HCT116 (cell line): ENCODE results near the gene PAQR6. TPM values are rescaled to one million over a fixed set of nuclear protein-coding genes. Genes with fewer than 3 reads are reported as not detected.

Experiments
- ATAC-seq: fragments of 200-7000 bp; cut with Tn5 transposase; 2 replicates; pipeline ENCODE4 v1.9.1; 2020; ENCODE audit warnings: mild to moderate bottlenecking, moderate library complexity
- BruUV-seq: library from RNA; stranded (reverse); fragments of 400-500 nt; replicated peaks from 2 replicates; lab custom pipeline; 2021; lab: Mats Ljungman, UMichigan
- CTCF ChIA-PET: fragments of 300-600 bp; sonication (Branson Sonifier 250); formaldehyde crosslinking; loops from one replicate; lab custom pipeline; 2021; ENCODE audit warnings: antibody characterized with exemption; lab: Charles Lee
- POLR2A ChIA-PET: fragments of 300-600, 350-600 bp; sonication (Branson Sonifier 250); formaldehyde crosslinking; loops from one replicate; lab custom pipeline; 2021; ENCODE audit warnings: antibody characterized with exemption; lab: Charles Lee
- RAD21 ChIA-PET, 2 experiments: fragments of 300-600 bp; sonication (Branson Sonifier 250); formaldehyde crosslinking; loops; one replicate each; lab custom pipeline; 2023; ENCODE audit warnings: low total read pairs in 2 of 2; ENCODE audit not compliant: uncharacterized antibody in 2 of 2, unreplicated experiment in 2 of 2, low non-redundant PET in 1 of 2; lab: Charles Lee
- DNase-seq: peaks from one replicate; pipeline ENCODE4 v3.0.0-alpha.2; 2010; ENCODE audit warnings: low read depth, low spot score
- H2AFZ ChIP-seq: fragments of 200-600 bp; shearing (Covaris generic), sonication (generic); 2 replicates; pipeline ENCODE4 v1.6.1; 2017; ENCODE audit warnings: low read depth, mixed run types, mixed read lengths, antibody characterized with exemption, low read length; ENCODE audit not compliant: poor library complexity, severe bottlenecking
- H3K27ac ChIP-seq: 2 replicates; pipeline ENCODE4 v1.5.1; 2012; ENCODE audit warnings: low read depth, low read length
- H3K27me3 ChIP-seq: fragments of 200-600 bp; sonication (generic); 2 replicates; pipeline ENCODE4 v1.6.1; 2016; ENCODE audit warnings: mixed run types, low read length, mixed read lengths; ENCODE audit not compliant: insufficient read depth
- H3K36me3 ChIP-seq, 2 experiments: fragments of 200-500 bp in 1 of 2; fragments of 200-600 bp in 1 of 2; sonication (Bioruptor generic) in 1 of 2; sonication (generic) in 1 of 2; 2 replicates each; pipeline versions ENCODE4 v1.5.1 to v1.6.1; 2014 to 2016; ENCODE audit warnings: low read length in 2 of 2, inconsistent platforms in 1 of 2, mixed read lengths in 1 of 2, mixed run types in 1 of 2; ENCODE audit not compliant: insufficient read depth in 2 of 2, control insufficient read depth in 1 of 2
- H3K4me1 ChIP-seq, 2 experiments: fragments of 200-600 bp in 1 of 2; sonication (generic) in 1 of 2; 2 replicates each; pipeline versions ENCODE4 v1.5.1 to v1.6.1; 2012 to 2017; ENCODE audit warnings: low read length in 2 of 2, inconsistent platforms in 1 of 2, mild to moderate bottlenecking in 1 of 2, mixed read lengths in 1 of 2, mixed run types in 1 of 2, moderate library complexity in 1 of 2; ENCODE audit not compliant: insufficient read depth in 2 of 2, control insufficient read depth in 1 of 2
- H3K4me2 ChIP-seq: fragments of 200-600 bp; sonication (generic); 2 replicates; pipeline ENCODE4 v1.6.1; 2017; ENCODE audit warnings: mixed run types, low read length, mixed read lengths
- H3K4me3 ChIP-seq, 2 experiments: fragments of 200-600 bp in 1 of 2; sonication (generic) in 1 of 2; replicated peaks in 1 of 2; 2 replicates each; pipeline ENCODE4 v1.5.1; 2011 to 2016; ENCODE audit warnings: low read length in 2 of 2, control low read depth in 1 of 2, low read depth in 1 of 2, mild to moderate bottlenecking in 1 of 2, mixed read lengths in 1 of 2, mixed run types in 1 of 2
- H3K79me2 ChIP-seq: fragments of 200-600 bp; sonication (generic); 2 replicates; pipeline ENCODE4 v1.6.1; 2017; ENCODE audit warnings: mild to moderate bottlenecking, mixed run types, low read length, moderate library complexity, mixed read lengths; ENCODE audit not compliant: insufficient read depth
- H3K9ac ChIP-seq: fragments of 200-600 bp; sonication (generic); 2 replicates; pipeline ENCODE4 v1.6.1; 2016; ENCODE audit warnings: low read length, mixed read lengths
- H3K9me2 ChIP-seq: fragments of 200-600 bp; sonication (generic), shearing (Covaris generic); 2 replicates; pipeline ENCODE4 v1.6.1; 2017; ENCODE audit warnings: mixed run types, mild to moderate bottlenecking, moderate library complexity; ENCODE audit not compliant: insufficient read depth
- H3K9me3 ChIP-seq, 2 experiments: fragments of 200-500 bp in 1 of 2; fragments of 200-600 bp in 1 of 2; sonication (Bioruptor generic) in 1 of 2; sonication (generic) in 1 of 2; 2 replicates each; pipeline ENCODE4 v1.6.1; 2014 to 2017; ENCODE audit warnings: low read length in 2 of 2, mixed read lengths in 2 of 2, inconsistent platforms in 1 of 2, low read depth in 1 of 2, mild to moderate bottlenecking in 1 of 2, mixed run types in 1 of 2, moderate library complexity in 1 of 2; ENCODE audit not compliant: control insufficient read depth in 1 of 2, insufficient read depth in 1 of 2
- H4K20me1 ChIP-seq: fragments of 200-600 bp; sonication (generic), shearing (Covaris generic); 2 replicates; pipeline ENCODE4 v1.6.1; 2017; ENCODE audit warnings: mixed run types, mild to moderate bottlenecking, moderate library complexity; ENCODE audit not compliant: insufficient read depth
- ATF3 ChIP-seq: IDR thresholded peaks from 2 replicates; pipeline ENCODE4 v1.6.1; 2012
- CEBPB ChIP-seq: IDR thresholded peaks from 2 replicates; pipeline ENCODE4 v1.6.1; 2012; ENCODE audit warnings: low read depth
- EGR1 ChIP-seq: IDR thresholded peaks from 2 replicates; pipeline ENCODE4 v1.6.1; 2012; ENCODE audit warnings: low read depth
- ELF1 ChIP-seq: IDR thresholded peaks from 2 replicates; pipeline ENCODE4 v1.6.1; 2012; ENCODE audit warnings: low read depth, borderline replicate concordance
- EZH2 ChIP-seq: fragments of 200-600 bp; sonication (generic); IDR thresholded peaks from 2 replicates; pipeline ENCODE4 v1.6.1; 2017; ENCODE audit warnings: antibody characterized with exemption, mixed run types
- EZH2phosphoT487 ChIP-seq: fragments of 200-600 bp; IDR thresholded peaks from 2 replicates; pipeline ENCODE4 v1.6.1; 2018; ENCODE audit warnings: antibody characterized with exemption, borderline replicate concordance
- FOSL1 ChIP-seq: IDR thresholded peaks from 2 replicates; pipeline ENCODE4 v1.6.1; 2012; ENCODE audit warnings: low read depth
- JUND ChIP-seq: IDR thresholded peaks from 2 replicates; pipeline ENCODE4 v1.6.1; 2012
- POLR2A ChIP-seq: IDR thresholded peaks from 2 replicates; pipeline ENCODE4 v1.7.0; 2011; ENCODE audit warnings: borderline replicate concordance; ENCODE audit not compliant: insufficient read depth, insufficient read length; ENCODE audit errors: extremely low read depth
- POLR2AphosphoS5 ChIP-seq: IDR thresholded peaks from 2 replicates; pipeline ENCODE4 v1.6.1; 2011; ENCODE audit warnings: mild to moderate bottlenecking, low read depth, low read length, moderate library complexity
- RAD21 ChIP-seq: IDR thresholded peaks from 2 replicates; pipeline ENCODE4 v1.6.1; 2012; ENCODE audit warnings: low read depth, mild to moderate bottlenecking
- SIN3A ChIP-seq: IDR thresholded peaks from 2 replicates; pipeline ENCODE4 v1.6.1; 2012; ENCODE audit warnings: low read depth
- SP1 ChIP-seq: IDR thresholded peaks from 2 replicates; pipeline ENCODE4 v1.6.1; 2012; ENCODE audit warnings: low read depth
- SRF ChIP-seq: IDR thresholded peaks from 2 replicates; pipeline ENCODE4 v1.6.1; 2012; ENCODE audit warnings: low read depth
- YY1 ChIP-seq: IDR thresholded peaks from 2 replicates; pipeline ENCODE4 v1.6.1; 2011; ENCODE audit warnings: low read length, low read depth, moderate library complexity, mild to moderate bottlenecking; ENCODE audit not compliant: insufficient replicate concordance; ENCODE audit errors: extremely low read depth
- ZBTB33 ChIP-seq: IDR thresholded peaks from 2 replicates; pipeline ENCODE4 v1.6.1; 2011; ENCODE audit warnings: mild to moderate bottlenecking, low read length, moderate library complexity; ENCODE audit not compliant: insufficient replicate concordance; ENCODE audit errors: extremely low read depth
- ZFX ChIP-seq: fragments of 450-650 bp; IDR thresholded peaks from 2 replicates; pipeline ENCODE4 v1.6.1; 2017
- intact Hi-C: fragments of 100-400 bp; cut with micrococcal nuclease; formaldehyde crosslinking; loops from 2 replicates; pipeline ENCODE4 v1.10.0; 2022
- total RNA-seq: library from RNA; stranded (reverse); gene quantifications from one replicate; pipeline ENCODE4 v1.2.1, GENCODE V29; 2021; ENCODE audit not compliant: unreplicated experiment
- TF ChIP-seq, protein P1 (sequence below), 3 experiments: fragments of 200-600 bp in 1 of 3; sonication (generic) in 1 of 3; IDR thresholded peaks in 2 of 3; conservative IDR thresholded peaks in 1 of 3; 2 replicates each; pipeline ENCODE4 v1.5.1; 2012 to 2017; ENCODE audit warnings: low read depth in 2 of 3, low read length in 2 of 3, antibody characterized with exemption in 1 of 3, borderline replicate concordance in 1 of 3, control low read depth in 1 of 3, mild to moderate bottlenecking in 1 of 3, mixed read lengths in 1 of 3, mixed run types in 1 of 3, moderate library complexity in 1 of 3; ENCODE audit not compliant: insufficient read depth in 1 of 3
- TF ChIP-seq, protein P2 (sequence below): IDR thresholded peaks from 2 replicates; pipeline ENCODE4 v1.6.1; 2012
- TF ChIP-seq, protein P3 (sequence below): IDR thresholded peaks from 2 replicates; pipeline ENCODE4 v1.6.1; 2012; ENCODE audit warnings: low read depth

The PAQR6 gene
- total RNA-seq, 1 experiment from 2014 or later, result 10.9 TPM

GRCh38 chr1:156236164-156236563, 11.7 kb downstream of the PAQR6 start:
- RAD21 ChIA-PET, result no interaction called here
- intact Hi-C loops, result no loop called here

More at GRCh38 chr1:156236164-156236563, 11.7 kb downstream of the PAQR6 start:
- peaks cover 0 to 11% of the 10 kb centered on the region in 2 experiments; a peak in 2 of 4 replicates for H3K36me3 ChIP-seq
- H3K27ac ChIP-seq, result no peak overlapping the region
- no peaks in the 10 kb centered on the region for H3K27me3 ChIP-seq
- H4K20me1 ChIP-seq, result no peaks in the 10 kb centered on the region
- no peaks in the 10 kb centered on the region for H3K79me2 ChIP-seq
- no peak overlapping the region for H2AFZ ChIP-seq
- no TSS peak for BruUV-seq
- H3K4me2 ChIP-seq, result no peak overlapping the region
- ChIA-PET POLR2A (no interaction called here), CTCF (no interaction called here)
- H3K9me2 ChIP-seq, result no peaks in the 10 kb centered on the region
- no peak overlapping the region for H3K4me3 ChIP-seq
- peaks cover 8 to 25% of the 10 kb centered on the region in 2 experiments for H3K4me1 ChIP-seq
- H3K9ac ChIP-seq, result no peak overlapping the region
- no peak for TF ChIP-seq JUND
- no peak for TF ChIP-seq RAD21
- no peak for TF ChIP-seq SIN3A
- TF ChIP-seq ZBTB33, result no peak
- no peak for TF ChIP-seq ATF3
- no peak for TF ChIP-seq POLR2A
- TF ChIP-seq, protein P1, sequence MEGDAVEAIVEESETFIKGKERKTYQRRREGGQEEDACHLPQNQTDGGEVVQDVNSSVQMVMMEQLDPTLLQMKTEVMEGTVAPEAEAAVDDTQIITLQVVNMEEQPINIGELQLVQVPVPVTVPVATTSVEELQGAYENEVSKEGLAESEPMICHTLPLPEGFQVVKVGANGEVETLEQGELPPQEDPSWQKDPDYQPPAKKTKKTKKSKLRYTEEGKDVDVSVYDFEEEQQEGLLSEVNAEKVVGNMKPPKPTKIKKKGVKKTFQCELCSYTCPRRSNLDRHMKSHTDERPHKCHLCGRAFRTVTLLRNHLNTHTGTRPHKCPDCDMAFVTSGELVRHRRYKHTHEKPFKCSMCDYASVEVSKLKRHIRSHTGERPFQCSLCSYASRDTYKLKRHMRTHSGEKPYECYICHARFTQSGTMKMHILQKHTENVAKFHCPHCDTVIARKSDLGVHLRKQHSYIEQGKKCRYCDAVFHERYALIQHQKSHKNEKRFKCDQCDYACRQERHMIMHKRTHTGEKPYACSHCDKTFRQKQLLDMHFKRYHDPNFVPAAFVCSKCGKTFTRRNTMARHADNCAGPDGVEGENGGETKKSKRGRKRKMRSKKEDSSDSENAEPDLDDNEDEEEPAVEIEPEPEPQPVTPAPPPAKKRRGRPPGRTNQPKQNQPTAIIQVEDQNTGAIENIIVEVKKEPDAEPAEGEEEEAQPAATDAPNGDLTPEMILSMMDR (IDR thresholded peaks at IDR 0.05 in 2 of 3, conservative IDR thresholded peaks at IDR 0.05 in 1 of 3; ENCODE audit: borderline replicate concordance in 1 of 3, insufficient read depth in 1 of 3, low read depth in 2 of 3, low read length in 2 of 3), result no peak
- no peak for TF ChIP-seq EZH2
- TF ChIP-seq SP1, result no peak
- TF ChIP-seq CEBPB, result no peak
- TF ChIP-seq ELF1, result no peak
- TF ChIP-seq, protein P2, sequence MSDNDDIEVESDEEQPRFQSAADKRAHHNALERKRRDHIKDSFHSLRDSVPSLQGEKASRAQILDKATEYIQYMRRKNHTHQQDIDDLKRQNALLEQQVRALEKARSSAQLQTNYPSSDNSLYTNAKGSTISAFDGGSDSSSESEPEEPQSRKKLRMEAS, result no peak
- TF ChIP-seq, protein P3, sequence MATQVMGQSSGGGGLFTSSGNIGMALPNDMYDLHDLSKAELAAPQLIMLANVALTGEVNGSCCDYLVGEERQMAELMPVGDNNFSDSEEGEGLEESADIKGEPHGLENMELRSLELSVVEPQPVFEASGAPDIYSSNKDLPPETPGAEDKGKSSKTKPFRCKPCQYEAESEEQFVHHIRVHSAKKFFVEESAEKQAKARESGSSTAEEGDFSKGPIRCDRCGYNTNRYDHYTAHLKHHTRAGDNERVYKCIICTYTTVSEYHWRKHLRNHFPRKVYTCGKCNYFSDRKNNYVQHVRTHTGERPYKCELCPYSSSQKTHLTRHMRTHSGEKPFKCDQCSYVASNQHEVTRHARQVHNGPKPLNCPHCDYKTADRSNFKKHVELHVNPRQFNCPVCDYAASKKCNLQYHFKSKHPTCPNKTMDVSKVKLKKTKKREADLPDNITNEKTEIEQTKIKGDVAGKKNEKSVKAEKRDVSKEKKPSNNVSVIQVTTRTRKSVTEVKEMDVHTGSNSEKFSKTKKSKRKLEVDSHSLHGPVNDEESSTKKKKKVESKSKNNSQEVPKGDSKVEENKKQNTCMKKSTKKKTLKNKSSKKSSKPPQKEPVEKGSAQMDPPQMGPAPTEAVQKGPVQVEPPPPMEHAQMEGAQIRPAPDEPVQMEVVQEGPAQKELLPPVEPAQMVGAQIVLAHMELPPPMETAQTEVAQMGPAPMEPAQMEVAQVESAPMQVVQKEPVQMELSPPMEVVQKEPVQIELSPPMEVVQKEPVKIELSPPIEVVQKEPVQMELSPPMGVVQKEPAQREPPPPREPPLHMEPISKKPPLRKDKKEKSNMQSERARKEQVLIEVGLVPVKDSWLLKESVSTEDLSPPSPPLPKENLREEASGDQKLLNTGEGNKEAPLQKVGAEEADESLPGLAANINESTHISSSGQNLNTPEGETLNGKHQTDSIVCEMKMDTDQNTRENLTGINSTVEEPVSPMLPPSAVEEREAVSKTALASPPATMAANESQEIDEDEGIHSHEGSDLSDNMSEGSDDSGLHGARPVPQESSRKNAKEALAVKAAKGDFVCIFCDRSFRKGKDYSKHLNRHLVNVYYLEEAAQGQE, result no peak
- no peak for TF ChIP-seq SRF
- no peak for TF ChIP-seq FOSL1
- no peak for TF ChIP-seq POLR2AphosphoS5
- TF ChIP-seq EZH2phosphoT487, result no peak
- TF ChIP-seq ZFX, result no peak
- TF ChIP-seq EGR1, result no peak
- TF ChIP-seq YY1, result no peak
- no peak for DNase-seq
- H3K9me3 ChIP-seq, result no peaks in the 10 kb centered on the region
- no peak for ATAC-seq
